Prostate gland (tissue), 2 donors: Measurements from ENCODE around the gene NPTN.
"Not testable (repeated sequence)": the region's sequence is repeated elsewhere in the genome, so short reads cannot be mapped to it uniquely, and the experiment has no call there.

Experiments used
- CTCF ChIP-seq, 4 experiments: fragments of 200-600 bp in 2 of 4; fragments of 450-650 bp in 2 of 4; sonication (generic) in 2 of 4; IDR thresholded peaks; 1 replicate in 3 of 4; 2 replicates in 1 of 4; pipeline ENCODE4 v1.5.1; 2016 to 2019; ENCODE audit warnings: antibody characterized with exemption in 4 of 4, mild to moderate bottlenecking in 2 of 4, moderate library complexity in 2 of 4
- POLR2AphosphoS5 ChIP-seq: sonication (generic); formaldehyde crosslinking; IDR thresholded peaks from one replicate; pipeline ENCODE4 v1.6.1; 2017; ENCODE audit warnings: antibody characterized with exemption

GRCh38 chr15:73577593-73577992 is 55.6 kb downstream of the NPTN start:
- TF ChIP-seq POLR2AphosphoS5; CTCF (IDR thresholded peaks at IDR 0.05): not testable (repeated sequence)
